HG02973 (cell line): ENCODE measurements around the gene BANF1.

Source experiments
- ATAC-seq: cut with Tn5 transposase; IDR thresholded peaks from one replicate; pipeline ENCODE4 v1.9.1; 2021; ENCODE audit warnings: moderate library complexity; ENCODE audit not compliant: unreplicated experiment

Gene BANF1

DNA sequence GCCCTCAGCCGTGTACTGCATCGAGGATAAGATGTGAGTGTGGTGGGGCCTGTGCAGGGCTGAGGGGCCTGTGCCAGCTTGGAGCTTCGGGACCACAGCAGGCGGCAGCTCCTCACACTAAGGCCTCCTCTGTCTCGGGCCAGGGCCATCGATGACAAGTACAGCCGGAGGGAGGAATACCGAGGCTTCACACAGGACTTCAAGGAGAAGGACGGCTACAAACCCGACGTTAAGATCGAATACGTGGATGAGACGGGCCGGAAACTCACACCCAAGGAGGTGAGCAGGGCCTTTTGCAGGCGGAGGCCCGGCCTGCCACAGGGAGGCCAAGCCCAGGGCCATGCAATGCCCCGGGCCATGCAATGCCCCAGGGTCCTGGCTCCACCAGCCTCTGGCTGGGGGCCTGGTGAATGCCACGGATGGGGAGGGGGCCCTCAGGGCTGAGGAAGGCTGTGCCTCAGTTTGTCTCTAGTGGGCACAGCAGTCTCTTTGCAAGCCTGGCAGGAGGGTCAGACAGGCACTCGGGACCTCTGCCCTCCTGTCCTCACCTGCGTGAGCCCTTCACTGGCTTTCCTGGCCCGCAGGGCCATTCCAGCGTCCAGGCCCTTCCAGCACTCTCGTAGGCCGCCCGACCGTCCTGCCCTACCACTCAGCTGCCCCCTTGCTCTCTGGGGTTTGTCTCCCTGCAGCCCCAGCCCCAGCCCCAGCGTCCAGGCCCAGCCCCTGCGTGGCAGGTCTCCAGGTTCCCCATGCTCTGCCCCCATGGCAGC, 24.5 kb upstream of the BANF1 start:
- ATAC-seq = no peak

- ATAC-seq = no peak
Measured at GRCh38 chr11:65978391-65979238, 23.7 kb upstream of the BANF1 start.

- no peak for ATAC-seq
Measured at GRCh38 chr11:65979261-65979759, 23.0 kb upstream of the BANF1 start.

GRCh38 chr11:65981101-65981740, 21.1 kb upstream of the BANF1 start:
- ATAC-seq = no peak

DNA sequence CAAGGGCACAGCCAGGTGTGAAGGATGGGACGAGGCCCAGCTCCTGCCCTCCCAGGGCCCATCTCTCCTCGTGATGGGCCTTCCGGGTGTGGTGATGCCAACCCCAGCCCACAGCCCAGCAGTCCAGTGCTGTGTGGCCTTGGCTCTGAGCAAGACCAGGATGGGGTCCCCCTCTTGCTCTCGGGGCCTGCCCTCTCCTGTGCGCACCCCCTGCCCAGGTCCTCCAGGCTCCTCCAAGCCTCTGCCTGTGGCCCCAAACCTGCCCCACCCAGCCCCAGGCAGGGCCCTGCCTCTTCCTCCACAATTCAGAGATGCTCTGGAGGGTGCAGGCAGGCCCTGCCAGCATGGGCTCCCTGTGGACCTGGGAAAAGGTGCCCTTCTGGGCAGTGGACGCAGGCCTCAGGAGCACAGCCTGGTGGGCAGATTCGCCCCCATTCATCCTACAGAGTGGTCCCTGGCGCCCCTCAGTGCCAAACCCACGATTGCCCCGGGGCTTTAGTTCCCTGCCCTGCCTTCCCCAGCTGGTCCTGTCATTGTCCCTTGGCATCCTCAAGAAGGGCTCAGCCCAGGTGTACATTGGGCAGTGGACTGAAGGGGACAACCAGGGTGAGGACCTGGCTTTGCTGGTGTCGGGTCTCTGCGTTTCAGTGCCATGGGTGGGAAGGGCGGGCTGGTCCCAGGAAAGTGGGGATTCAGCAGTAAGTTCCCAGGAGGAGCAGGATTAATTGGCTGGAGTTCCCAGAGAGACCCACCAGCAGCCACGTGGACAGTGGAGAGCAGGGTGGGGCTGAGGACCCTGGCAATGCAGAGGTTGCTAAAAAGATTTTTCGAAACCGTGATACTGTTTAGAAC, 20.1 kb upstream of the BANF1 start:
- ATAC-seq = no peak

DNA sequence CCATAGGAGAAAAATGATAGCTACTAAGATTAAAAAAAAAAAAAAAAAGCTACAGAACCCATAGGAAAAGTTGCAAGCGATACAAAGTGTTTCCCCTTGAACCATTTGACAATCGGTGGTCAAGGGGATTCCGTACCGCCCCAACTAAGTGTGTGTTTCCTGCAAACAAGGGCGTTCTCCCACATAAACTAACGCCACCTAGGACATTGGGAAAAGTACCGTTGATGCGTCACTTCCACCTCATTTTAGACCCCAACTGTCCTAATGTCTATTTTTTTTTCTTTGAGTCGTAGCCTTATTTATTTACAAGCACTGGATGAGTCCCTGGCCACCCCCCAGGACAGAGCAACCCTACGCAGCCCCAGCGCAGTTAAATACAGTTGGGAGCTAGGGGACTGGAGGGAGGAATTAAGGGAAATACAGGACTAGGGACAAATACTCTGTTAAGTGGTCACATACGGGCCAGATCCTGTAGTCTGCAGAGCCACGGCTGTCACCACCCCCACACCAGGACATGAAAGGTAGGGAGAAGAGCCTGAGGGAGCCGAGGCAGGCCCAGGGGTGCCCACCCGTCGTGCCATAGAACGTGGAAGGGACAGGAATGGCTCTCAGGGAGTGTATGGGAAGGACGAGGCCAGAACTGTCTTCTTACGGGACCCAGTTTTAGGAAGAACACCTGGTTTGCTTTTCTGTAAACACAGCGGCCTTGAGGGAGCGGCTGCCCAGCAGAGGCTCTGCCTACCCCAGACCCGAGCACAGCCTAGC, 19.3 kb upstream of the BANF1 start:
- no peak for ATAC-seq

- no peak for ATAC-seq
Measured at GRCh38 chr11:65983589-65983987, 18.7 kb upstream of the BANF1 start.

DNA sequence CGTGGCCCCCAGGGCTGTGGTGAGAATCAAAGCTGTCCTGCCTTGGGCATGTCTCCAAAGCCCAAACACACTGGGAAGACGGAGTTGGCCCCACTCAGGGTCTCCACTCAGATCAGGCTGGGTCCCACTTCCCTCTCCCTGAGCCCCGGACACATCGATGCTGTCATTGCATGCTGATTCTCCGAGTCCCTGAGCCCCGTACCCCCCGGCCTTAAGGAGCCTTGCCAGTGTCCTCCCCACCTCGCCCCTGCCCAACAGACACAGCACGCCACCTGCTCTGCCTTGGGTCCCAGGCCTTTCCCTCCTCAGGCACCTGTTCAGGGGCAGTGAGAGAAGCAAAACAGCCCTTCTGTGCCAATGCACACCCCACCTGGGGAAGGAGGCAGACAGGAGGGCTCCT, 15.0 kb upstream of the BANF1 start:
- no peak for ATAC-seq

DNA sequence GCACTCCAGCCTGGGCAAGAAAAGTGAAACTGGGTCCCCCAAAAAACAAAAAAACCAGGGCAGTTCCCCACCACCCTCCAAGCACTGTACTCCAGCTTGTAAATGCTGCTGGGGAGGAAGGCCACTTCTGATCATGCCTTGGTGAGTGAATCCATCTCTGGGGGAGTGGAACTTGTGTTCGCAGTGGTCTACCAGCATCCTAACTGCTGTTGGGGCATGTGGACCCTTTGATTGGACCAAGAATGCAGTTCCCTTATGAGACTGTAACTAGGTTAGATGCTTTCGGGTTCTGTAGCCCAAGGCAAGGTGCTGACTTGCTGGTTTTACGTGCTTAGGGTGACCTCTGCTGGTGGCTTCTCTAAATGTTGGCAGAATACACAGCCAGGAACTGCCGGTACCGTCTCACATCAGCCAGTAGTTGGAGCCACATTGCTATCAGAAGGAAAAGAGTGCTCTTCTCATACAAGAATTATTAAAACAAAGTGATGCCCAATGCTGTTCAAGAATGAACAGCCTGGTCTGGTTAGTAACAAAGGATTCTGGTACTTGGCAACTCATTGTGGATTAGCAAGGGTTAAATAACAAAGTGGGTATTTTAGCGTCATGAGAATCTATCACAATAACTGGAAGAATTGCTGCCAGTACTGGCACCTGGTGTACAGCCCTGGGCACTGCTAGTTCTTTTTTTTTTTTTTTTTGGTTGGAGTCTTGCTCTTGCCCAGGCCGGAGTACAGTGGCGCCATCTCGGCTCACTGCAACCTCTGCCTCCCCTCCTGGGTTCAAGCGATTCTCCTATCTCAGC, 13.3 kb upstream of the BANF1 start:
- ATAC-seq = peak; percentile 95

DNA sequence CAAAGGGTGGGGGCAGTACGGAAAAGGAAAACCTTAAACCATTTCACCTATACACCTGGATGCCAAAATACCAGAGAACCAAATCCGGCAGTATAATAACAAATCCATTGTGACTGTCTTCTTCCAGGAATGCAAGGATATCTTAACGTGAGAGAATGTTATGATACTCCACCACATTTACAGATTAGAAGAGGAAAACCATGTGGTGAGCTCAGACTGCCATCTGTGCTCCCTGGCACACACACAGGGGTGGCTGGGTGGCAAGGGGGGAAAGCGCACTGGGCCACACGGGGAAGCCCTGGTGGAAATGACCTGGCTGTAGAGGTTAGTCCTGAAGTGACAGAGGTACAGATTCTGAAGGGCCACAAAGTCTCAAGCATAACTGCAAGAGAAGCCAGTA, 10.2 kb upstream of the BANF1 start:
- ATAC-seq = no peak

DNA sequence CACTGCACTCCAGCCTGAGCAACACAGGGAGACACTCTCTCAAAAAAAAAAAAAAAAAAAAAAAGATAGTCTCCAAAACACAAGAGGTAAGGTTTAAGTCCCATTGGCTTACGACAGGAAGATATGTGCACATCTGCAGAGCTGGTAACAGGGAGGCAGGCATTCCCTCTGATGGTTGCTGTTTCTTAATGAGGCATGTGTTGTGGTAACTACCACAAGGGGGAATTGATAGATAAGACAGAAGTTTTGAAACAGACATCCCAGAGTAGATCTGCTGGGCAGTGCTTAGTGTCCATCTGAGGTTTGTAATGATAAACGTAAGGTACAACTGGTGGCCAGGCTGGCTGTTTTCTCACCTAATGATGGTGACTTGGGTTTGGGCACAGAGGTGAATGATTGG, 5.0 kb upstream of the BANF1 start:
- ATAC-seq = no peak

- peak; percentile 34 for ATAC-seq
Measured at GRCh38 chr11:66002648-66003225, 434 bp downstream of the BANF1 start.

GRCh38 chr11:66003291-66003690, 988 bp downstream of the BANF1 start:
- ATAC-seq = no peak

- ATAC-seq = no peak
Measured at GRCh38 chr11:66004186-66004585, 1.9 kb downstream of the BANF1 start.

DNA sequence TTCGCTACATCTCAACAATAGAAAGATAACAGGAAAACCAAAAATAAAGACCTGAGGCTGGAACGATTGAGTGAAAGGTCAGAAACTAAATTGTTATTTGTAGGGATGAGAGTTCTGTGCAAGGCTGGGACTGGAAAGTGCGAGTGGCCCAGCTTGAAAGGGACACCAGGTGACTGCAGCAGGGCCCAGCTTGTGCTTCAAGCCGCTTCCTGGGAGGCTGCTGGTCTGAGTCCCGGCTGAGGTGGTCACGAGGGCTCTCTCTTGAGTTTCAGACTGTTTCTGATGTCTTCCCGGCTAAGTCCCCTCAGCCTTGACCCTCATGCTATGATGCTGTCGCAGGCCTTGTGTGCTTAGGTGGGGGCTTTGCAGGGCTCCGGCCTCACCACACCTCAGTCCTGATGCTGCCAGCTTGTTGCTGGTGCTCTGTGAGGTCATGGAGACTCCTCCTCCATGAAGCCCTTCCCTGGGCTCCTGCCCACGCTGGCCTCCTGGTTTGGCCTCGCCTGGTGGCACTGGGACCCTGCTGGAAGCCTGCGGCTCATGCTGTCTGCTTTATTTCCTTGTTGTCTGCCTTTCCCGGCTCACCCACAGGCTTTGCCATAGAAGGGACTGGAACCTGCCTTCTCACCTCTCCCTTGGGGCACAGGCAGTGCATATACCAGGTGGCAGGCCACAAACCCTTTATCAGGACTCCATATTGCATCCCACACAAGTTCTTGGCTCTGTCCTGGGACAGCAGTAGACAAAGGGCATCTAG, 4.0 kb downstream of the BANF1 start:
- ATAC-seq = no peak

- ATAC-seq = no peak
Measured at GRCh38 chr11:66006891-66007176, 4.5 kb downstream of the BANF1 start.

DNA sequence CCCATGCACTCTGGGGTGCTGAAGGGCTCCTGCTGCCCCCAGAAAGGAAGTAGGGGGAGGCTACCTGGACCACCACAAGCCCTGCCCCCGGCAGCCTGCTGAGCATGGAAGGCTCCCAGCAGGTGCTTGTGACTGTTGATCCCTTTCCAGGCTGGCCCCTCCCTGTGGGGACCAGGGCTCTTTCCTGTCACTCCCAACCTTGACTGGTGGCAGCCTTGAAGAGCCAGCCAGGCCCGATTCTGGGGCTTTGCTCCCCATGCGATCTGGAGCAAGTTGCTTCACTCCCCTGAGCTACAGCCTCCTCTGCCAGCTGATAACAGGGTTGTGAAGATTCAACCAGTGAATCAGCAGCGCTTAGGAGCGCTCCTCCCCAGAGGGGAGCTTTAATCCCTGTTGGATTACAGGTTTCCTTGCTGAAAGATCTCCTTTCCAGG, 4.9 kb downstream of the BANF1 start:
- ATAC-seq = no peak

GRCh38 chr11:66008095-66008467, 5.8 kb downstream of the BANF1 start:
- no peak for ATAC-seq
